HEK293T (cell line): ENCODE data around the gene ZNF93.
"Not testable (repeated sequence)": the region's sequence is repeated elsewhere in the genome, so short reads cannot be mapped to it uniquely, and the experiment has no call there.

Experiments
- CTCF ChIA-PET: fragments of 350-600 bp; formaldehyde crosslinking; extraction: SDS; loops from one replicate; lab custom pipeline; 2021; ENCODE audit warnings: antibody characterized with exemption, inconsistent platforms; lab: Yijun Ruan, JAX
- POLR2A ChIA-PET: fragments of 350-600 bp; formaldehyde crosslinking; extraction: SDS; loops from one replicate; lab custom pipeline; 2020; ENCODE audit warnings: antibody characterized with exemption, inconsistent platforms; lab: Yijun Ruan, JAX
- DNase-seq: peaks from one replicate; pipeline ENCODE4 v3.0.0; 2012; ENCODE audit warnings: mixed read lengths; ENCODE audit errors: extremely low spot score
- ARNT ChIP-seq: fragments of 450-650 bp; IDR thresholded peaks from 2 replicates; pipeline ENCODE4 v1.6.1; 2017; ENCODE audit warnings: mild to moderate bottlenecking
- BHLHE40 ChIP-seq: fragments of 450-650 bp; IDR thresholded peaks from 2 replicates; pipeline ENCODE4 v1.6.1; 2016; ENCODE audit warnings: mild to moderate bottlenecking, moderate library complexity, borderline replicate concordance
- CTBP1 ChIP-seq: fragments of 450-650 bp; IDR thresholded peaks from 2 replicates; pipeline ENCODE4 v1.6.1; 2016; ENCODE audit warnings: borderline replicate concordance
- ELF4 ChIP-seq: fragments of 450-650 bp; IDR thresholded peaks from 2 replicates; pipeline ENCODE4 v1.6.1; 2017; ENCODE audit warnings: antibody characterized with exemption
- FOXA1 ChIP-seq: fragments of 450-650 bp; IDR thresholded peaks from 2 replicates; pipeline ENCODE4 v1.6.1; 2016; ENCODE audit warnings: mild to moderate bottlenecking
- FOXK2 ChIP-seq: fragments of 450-650 bp; IDR thresholded peaks from 2 replicates; pipeline ENCODE4 v1.6.1; 2016; ENCODE audit warnings: mild to moderate bottlenecking
- FOXM1 ChIP-seq: fragments of 450-650 bp; IDR thresholded peaks from 2 replicates; pipeline ENCODE4 v1.6.1; 2017; ENCODE audit warnings: mild to moderate bottlenecking, borderline replicate concordance
- HDGF ChIP-seq: fragments of 450-650 bp; IDR thresholded peaks from 2 replicates; pipeline ENCODE4 v1.6.1; 2017; ENCODE audit warnings: antibody characterized with exemption, borderline replicate concordance
- L3MBTL2 ChIP-seq: fragments of 450-650 bp; conservative IDR thresholded peaks from 2 replicates; pipeline ENCODE4 v1.6.1; 2016; ENCODE audit warnings: mild to moderate bottlenecking
- LEF1 ChIP-seq: fragments of 450-650 bp; IDR thresholded peaks from 2 replicates; pipeline ENCODE4 v1.6.1; 2017; ENCODE audit warnings: mild to moderate bottlenecking, borderline replicate concordance
- NFRKB ChIP-seq: fragments of 450-650 bp; IDR thresholded peaks from 2 replicates; pipeline ENCODE4 v1.6.1; 2016; ENCODE audit warnings: mild to moderate bottlenecking, moderate library complexity
- SP1 ChIP-seq: fragments of 450-650 bp; IDR thresholded peaks from 2 replicates; pipeline ENCODE4 v1.6.1; 2017
- SUZ12 ChIP-seq: fragments of 450-650 bp; IDR thresholded peaks from 2 replicates; pipeline ENCODE4 v1.6.1; 2016; ENCODE audit warnings: mild to moderate bottlenecking
- TARDBP ChIP-seq: fragments of 450-650 bp; IDR thresholded peaks from 2 replicates; pipeline ENCODE4 v1.6.1; 2016
- ZNF384 ChIP-seq: fragments of 450-650 bp; IDR thresholded peaks from 2 replicates; pipeline ENCODE4 v1.6.1; 2016
- TF ChIP-seq, protein P1 (sequence below): fragments of 450-650 bp; IDR thresholded peaks from 2 replicates; pipeline ENCODE4 v1.6.1; 2016

Gene ZNF93

DNA sequence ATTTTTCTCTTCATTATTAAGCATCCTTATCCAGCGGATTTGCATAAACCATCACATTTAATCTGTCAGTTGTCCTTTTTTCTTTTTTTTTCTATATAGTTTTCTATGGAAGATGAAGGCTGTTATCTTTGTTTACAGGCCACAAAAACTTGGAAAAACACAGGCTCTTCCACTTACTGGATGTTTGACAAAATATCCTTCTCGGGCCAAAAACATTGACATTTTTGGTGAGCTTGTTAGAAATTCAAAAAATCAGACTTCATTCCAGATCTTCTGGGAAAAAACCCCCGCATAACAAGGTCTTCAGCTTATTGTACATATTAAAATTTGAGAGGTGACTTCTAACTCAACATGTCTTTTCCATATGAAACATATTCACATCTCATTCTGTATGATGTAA lies 13.8 kb downstream of the ZNF93 start:
- TF ChIP-seq CTBP1, result no peak
- POLR2A ChIA-PET, result no interaction called here
- DNase-seq, result no peak
- CTCF ChIA-PET, result interaction anchor here (0.7 kb wide), 1 partner anchor 12 kb away, joined by 5 read pairs; no protein-coding TSS in a partner anchor

DNA sequence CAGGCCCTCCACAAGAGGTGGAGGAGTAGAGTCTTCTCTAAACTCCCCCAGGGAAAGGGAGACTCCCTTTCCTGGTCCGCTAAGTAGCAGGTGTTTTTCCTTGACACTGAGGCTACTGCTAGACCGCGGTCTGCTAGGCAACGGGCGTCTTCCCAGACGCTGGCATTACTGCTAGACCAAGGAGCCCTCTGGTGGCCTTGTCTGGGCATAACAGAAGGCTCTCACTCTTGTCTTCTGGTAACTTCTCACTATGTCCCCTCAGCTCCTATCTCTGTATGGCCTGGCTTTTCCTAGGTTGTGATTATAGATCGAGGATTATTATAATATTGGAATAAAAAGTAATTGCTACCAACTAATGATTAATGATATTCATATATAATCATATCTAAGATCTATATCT lies 29.7 kb downstream of the ZNF93 start:
- DNase-seq, POLR2A ChIA-PET, CTCF ChIA-PET: not testable (repeated sequence)

DNA sequence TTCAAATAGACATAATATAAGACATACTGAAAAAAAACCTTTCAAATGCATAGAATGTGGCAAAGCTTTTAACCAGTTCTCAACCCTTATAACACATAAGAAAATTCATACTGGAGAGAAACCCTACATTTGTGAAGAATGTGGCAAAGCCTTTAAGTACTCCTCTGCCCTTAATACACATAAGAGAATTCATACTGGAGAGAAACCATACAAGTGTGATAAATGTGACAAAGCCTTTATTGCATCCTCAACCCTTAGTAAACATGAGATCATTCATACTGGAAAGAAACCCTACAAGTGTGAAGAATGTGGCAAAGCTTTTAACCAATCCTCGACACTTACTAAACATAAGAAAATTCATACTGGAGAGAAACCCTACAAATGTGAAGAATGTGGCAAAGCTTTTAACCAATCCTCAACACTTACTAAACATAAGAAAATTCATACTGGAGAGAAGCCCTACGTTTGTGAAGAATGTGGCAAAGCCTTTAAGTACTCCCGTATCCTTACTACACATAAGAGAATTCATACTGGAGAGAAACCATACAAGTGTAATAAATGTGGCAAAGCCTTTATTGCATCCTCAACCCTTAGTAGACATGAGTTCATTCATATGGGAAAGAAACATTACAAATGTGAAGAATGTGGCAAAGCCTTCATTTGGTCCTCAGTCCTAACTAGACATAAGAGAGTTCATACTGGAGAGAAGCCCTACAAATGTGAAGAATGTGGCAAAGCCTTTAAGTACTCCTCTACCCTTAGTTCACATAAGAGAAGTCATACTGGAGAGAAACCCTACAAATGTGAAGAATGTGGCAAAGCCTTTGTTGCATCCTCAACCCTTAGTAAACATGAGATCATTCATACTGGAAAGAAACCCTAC lies 32.9 kb downstream of the ZNF93 start:
- CTCF ChIA-PET, DNase-seq, POLR2A ChIA-PET: not testable (repeated sequence)

DNA sequence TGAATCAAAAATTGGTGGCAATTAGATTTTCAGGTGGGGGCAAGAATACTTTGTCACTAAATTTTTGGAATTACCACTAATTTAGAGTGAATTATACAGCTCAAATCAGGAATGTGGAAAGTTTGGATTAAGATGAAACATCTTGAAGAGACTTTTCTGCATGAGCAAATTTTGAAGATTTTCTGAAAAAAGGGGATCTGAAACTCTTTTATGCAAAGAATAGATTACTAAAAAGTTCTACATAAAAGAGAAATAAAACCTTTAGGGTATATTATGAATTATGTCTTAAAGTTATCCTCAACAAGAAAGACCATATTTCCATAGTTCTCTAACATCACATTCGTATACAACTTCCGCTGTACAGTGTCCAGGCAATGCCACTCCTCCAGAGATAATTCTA lies 36.7 kb downstream of the ZNF93 start:
- no peak for DNase-seq
- ChIA-PET CTCF (no interaction called here), POLR2A (no interaction called here)
- TF ChIP-seq FOXA1, result no peak
- no peak for TF ChIP-seq CTBP1
- no peak for TF ChIP-seq BHLHE40
- TF ChIP-seq SUZ12, result no peak
- TF ChIP-seq FOXM1, result no peak
- no peak for TF ChIP-seq TARDBP
- TF ChIP-seq L3MBTL2, result no peak
- TF ChIP-seq ARNT, result no peak
- TF ChIP-seq LEF1, result no peak
- TF ChIP-seq SP1, result no peak
- no peak for TF ChIP-seq ELF4
- no peak for TF ChIP-seq HDGF
- no peak for TF ChIP-seq NFRKB
- TF ChIP-seq ZNF384, result no peak
- TF ChIP-seq, protein P1, sequence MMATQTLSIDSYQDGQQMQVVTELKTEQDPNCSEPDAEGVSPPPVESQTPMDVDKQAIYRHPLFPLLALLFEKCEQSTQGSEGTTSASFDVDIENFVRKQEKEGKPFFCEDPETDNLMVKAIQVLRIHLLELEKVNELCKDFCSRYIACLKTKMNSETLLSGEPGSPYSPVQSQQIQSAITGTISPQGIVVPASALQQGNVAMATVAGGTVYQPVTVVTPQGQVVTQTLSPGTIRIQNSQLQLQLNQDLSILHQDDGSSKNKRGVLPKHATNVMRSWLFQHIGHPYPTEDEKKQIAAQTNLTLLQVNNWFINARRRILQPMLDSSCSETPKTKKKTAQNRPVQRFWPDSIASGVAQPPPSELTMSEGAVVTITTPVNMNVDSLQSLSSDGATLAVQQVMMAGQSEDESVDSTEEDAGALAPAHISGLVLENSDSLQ, result no peak
- no peak for TF ChIP-seq FOXK2

DNA sequence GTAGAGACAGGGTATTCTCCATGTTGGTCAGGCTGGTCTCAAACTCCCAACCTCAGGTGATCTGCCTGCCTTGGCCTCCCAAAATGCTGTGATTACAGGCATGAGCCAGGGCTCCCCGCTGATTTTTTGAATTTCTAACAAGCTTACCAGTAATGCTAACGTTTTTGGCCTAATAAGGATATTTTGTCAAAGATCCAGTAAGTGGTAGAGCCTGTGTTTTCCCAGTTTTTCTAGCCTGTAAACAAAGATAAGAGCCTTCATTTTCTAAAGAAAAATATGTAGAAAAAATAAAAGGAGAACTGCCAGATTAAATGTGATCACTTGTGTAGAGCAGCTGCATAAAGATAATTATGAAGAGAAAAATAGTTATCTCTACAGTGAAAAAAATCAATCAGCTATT lies 37.7 kb downstream of the ZNF93 start:
- DNase-seq, result no peak

DNA sequence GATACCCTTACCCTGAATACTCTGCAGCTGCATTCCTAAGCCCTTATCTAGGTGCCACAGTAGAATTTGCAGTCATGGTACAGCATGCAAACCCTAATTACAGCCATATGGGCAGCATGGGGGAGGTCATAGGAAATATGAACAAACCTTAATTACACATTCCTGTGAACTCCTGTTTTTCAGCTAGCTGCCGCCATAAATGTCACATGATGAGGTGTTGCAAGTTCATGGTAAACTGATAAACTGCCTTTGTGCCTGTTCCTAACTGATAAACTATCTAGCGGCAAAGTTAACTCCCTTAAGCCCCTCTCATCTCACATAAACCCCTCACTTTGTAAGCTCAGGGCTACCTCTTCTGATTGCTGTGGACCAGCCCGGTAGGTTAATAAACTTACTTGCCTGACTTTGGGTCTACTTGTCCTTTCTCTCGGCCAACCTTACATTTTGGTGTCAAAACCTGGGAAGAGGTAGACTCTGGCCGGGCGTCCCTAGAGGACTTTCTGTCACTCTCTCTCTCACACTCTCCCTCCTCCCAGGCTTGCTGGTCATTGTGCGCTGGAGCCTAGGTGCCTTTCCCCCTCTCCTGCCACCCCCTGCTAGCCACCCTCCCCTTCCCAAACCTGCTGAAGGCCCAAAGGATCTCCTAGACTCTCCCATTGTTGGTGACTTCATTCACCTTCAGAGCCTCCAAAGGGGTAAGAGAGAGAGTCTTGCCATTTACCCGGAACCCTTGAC lies 43.3 kb downstream of the ZNF93 start:
- TF ChIP-seq HDGF (no peak), BHLHE40 (no peak), FOXA1 (no peak), LEF1 (no peak), FOXM1 (no peak), NFRKB (no peak), SP1 (no peak), ZNF384 (no peak)
- TF ChIP-seq, protein P1, result no peak
- DNase-seq, result no peak
- ChIA-PET CTCF (no interaction called here), POLR2A (no interaction called here)

More for the DNA sequence above, 37.7 kb downstream of the ZNF93 start:
- ChIA-PET CTCF (no interaction called here), POLR2A (no interaction called here)
- TF ChIP-seq FOXA1 (no peak), FOXK2 (no peak)

DNA sequence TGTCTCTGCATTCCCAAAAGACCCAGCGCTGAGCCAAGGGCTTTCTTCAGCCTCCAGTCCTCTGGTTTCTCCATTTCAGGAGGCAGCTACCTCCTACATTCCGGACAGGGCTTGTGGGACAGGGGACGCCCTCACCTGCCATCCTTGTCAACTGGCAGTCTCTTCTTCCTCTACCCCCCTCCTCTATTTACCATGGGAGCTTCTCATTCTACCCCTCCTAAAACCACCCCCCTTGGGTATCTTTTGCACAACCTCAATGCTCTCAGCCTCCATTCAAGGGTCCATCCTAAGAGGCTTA lies 43.8 kb downstream of the ZNF93 start:
- ChIA-PET POLR2A (no interaction called here), CTCF (no interaction called here)
- TF ChIP-seq HDGF, result no peak
- DNase-seq, result no peak

DNA sequence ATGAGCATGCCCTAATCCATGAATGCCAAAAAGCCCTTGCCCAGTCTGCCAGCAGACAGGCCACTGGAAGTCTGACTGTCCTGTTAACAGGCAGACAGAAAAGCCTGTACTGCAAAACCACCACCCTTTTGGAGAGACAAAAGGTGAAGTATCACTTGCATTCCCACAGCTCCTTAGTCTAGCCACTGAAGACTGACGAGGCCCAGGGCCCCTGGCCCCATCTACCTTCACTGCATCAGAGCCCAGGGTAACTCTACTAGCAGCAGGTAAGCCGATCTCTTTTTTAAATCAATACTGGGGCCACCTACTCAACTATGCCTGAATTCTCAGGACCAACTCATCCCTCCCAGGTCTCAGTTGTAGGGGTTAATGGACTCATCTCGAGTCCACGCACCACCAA lies 45.5 kb downstream of the ZNF93 start:
- TF ChIP-seq FOXK2 (no peak), BHLHE40 (no peak), L3MBTL2 (no peak), TARDBP (no peak)

More for the DNA sequence above, 45.5 kb downstream of the ZNF93 start:
- no peak for DNase-seq
- ChIA-PET POLR2A (no interaction called here), CTCF (no interaction called here)
